ENCODE results near the gene LMTK3. TPM values are rescaled to one million over a fixed set of nuclear protein-coding genes. Genes with fewer than 3 reads are reported as not detected.
A peak's percentile ranks its signal among the peaks of the same experiment; 100 is the strongest.

The LMTK3 gene
- total RNA-seq, 2 donors from 2014 or later, result 4.2 to 9.6 TPM

GRCh38 chr19:48475369-48476068 is 36.1 kb downstream of the LMTK3 start:
- intact Hi-C loops (cut with DNase I), result no loop called here
- Histone ChIP-seq H3K36me3 (replicated peaks in 1 of 2; ENCODE audit: insufficient read depth in 1 of 2, low read depth in 2 of 2) (peaks cover 15 to 29% of the 10 kb centered on the region in 2 donors), H3K27me3 (no peaks in the 10 kb centered on the region), H3K4me3 (no peak overlapping the region), H3K4me1 (peaks cover 18% of the 10 kb centered on the region), H3K27ac (no peak overlapping the region), H3K9me3 (no peaks in the 10 kb centered on the region)
- TF ChIP-seq POLR2A (IDR thresholded peaks at IDR 0.05), result no peak
- TF ChIP-seq, protein P1, sequence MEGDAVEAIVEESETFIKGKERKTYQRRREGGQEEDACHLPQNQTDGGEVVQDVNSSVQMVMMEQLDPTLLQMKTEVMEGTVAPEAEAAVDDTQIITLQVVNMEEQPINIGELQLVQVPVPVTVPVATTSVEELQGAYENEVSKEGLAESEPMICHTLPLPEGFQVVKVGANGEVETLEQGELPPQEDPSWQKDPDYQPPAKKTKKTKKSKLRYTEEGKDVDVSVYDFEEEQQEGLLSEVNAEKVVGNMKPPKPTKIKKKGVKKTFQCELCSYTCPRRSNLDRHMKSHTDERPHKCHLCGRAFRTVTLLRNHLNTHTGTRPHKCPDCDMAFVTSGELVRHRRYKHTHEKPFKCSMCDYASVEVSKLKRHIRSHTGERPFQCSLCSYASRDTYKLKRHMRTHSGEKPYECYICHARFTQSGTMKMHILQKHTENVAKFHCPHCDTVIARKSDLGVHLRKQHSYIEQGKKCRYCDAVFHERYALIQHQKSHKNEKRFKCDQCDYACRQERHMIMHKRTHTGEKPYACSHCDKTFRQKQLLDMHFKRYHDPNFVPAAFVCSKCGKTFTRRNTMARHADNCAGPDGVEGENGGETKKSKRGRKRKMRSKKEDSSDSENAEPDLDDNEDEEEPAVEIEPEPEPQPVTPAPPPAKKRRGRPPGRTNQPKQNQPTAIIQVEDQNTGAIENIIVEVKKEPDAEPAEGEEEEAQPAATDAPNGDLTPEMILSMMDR (IDR thresholded peaks at IDR 0.05), result no peak
- ATAC-seq (no peak), DNase-seq (no peak)
- WGBS, 2 donors, result 80 to 85% methylated on average over 14 to 17 of the region's 17 CpGs

DNA sequence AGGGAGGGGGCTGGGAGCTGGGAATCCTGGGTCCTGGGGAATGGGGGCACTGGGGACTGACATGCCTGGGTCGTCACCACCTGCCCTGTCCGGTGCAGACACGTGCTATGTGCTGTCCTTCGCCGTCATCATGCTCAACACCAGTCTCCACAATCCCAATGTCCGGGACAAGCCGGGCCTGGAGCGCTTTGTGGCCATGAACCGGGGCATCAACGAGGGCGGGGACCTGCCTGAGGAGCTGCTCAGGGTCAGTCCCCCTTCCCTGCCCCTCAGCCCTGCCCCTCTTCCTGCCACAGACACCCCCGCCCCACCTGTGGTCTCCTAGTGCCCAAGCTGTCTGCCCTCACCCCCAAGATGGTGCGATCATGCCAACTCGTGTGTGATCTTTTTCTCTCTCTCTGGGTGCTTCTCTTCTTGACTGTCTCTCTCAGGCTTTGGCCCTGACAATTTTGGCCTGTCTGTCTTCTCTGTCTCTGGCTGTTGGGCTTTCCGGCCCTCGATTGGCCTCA is 37.5 kb downstream of the LMTK3 start:
- Histone ChIP-seq H3K9me3 (no peaks in the 10 kb centered on the region), H3K4me1 (peaks cover 21% of the 10 kb centered on the region), H3K36me3 (replicated peaks in 1 of 2; ENCODE audit: insufficient read depth in 1 of 2, low read depth in 2 of 2) (peaks cover 15 to 29% of the 10 kb centered on the region in 2 donors), H3K4me3 (no peak overlapping the region), H3K27ac (no peak overlapping the region), H3K27me3 (no peaks in the 10 kb centered on the region)
- ATAC-seq (no peak), DNase-seq (no peak)
- intact Hi-C loops (cut with DNase I), result no loop called here
- TF ChIP-seq POLR2A (IDR thresholded peaks at IDR 0.05), result no peak
- TF ChIP-seq, protein P1 (IDR thresholded peaks at IDR 0.05), result no peak
- WGBS, 2 donors, result 90% methylated on average over 11 to 15 of the region's 16 CpGs

GRCh38 chr19:48473161-48473966 is 38.3 kb downstream of the LMTK3 start:
- intact Hi-C loops (cut with DNase I), result no loop called here
- DNase-seq (peak in 2 of 4 donors; percentile 41 to 54), ATAC-seq (no peak)
- Histone ChIP-seq H3K9me3 (no peaks in the 10 kb centered on the region), H3K27me3 (no peaks in the 10 kb centered on the region), H3K36me3 (replicated peaks in 1 of 2; ENCODE audit: insufficient read depth in 1 of 2, low read depth in 2 of 2) (peaks cover 14 to 29% of the 10 kb centered on the region in 2 donors), H3K4me3 (no peak overlapping the region), H3K27ac (no peak overlapping the region), H3K4me1 (peaks cover 23% of the 10 kb centered on the region)
- WGBS, 2 donors, result 74 to 86% methylated on average over 4 to 14 of the region's 14 CpGs
- TF ChIP-seq, protein P1 (IDR thresholded peaks at IDR 0.05), result no peak
- TF ChIP-seq POLR2A (IDR thresholded peaks at IDR 0.05), result no peak

- no peak for ATAC-seq
- 87 to 91% methylated on average over 4 of the region's 4 CpGs for WGBS, 2 donors
- H3K4me3 ChIP-seq, result no peak overlapping the region
- H3K27ac ChIP-seq, result no peak overlapping the region
- TF ChIP-seq POLR2A (IDR thresholded peaks at IDR 0.05), result no peak
- TF ChIP-seq, protein P1 (IDR thresholded peaks at IDR 0.05), result no peak
- no peaks in the 10 kb centered on the region for H3K27me3 ChIP-seq
- no peak for DNase-seq
- intact Hi-C loops (cut with DNase I), result no loop called here
- peaks cover 25% of the 10 kb centered on the region for H3K4me1 ChIP-seq
- H3K36me3 ChIP-seq (replicated peaks in 1 of 2; ENCODE audit: insufficient read depth in 1 of 2, low read depth in 2 of 2), result peaks cover 8 to 26% of the 10 kb centered on the region in 2 donors
- H3K9me3 ChIP-seq, result no peaks in the 10 kb centered on the region
Measured at GRCh38 chr19:48471836-48472235, 39.8 kb downstream of the LMTK3 start.

Data from body of pancreas (tissue), 4 donors.